ENCODE measurements around the gene ATP2C2. TPM values are rescaled to one million over a fixed set of nuclear protein-coding genes. Genes with fewer than 3 reads are reported as not detected.

ATP2C2 gene
- total and polyA plus RNA-seq, 7 experiments from 2014 or later = 0.20 TPM; not detected in 6

DNA sequence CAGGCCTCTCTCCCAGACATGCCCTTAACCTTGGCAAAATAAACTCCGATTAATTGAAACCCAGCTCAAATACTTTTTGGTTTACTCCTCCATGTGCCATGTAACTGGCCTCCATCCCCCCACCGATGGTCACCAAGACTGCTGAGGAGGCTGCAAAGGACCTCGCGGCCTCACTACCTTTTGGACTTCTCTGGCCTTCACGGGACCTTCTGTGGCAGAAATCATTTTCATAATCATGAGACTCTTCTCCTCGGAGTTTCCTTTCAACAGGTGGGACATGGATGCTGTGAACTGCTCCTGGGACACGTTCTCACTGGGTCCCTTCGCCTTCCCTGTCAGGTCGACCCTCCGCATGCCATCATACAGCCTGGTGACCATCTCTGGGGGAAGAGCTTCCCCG, 127.2 kb downstream of the ATP2C2 start:
- peaks cover 21 to 61% (median 48%) of the 10 kb centered on the region in 5 donors for H3K36me3 Mint-ChIP-seq
- no peak overlapping the region for H3K4me3 ChIP-seq (ENCODE audit: low read length)
- H3K27ac ChIP-seq (ENCODE audit: low read depth, low read length) = no peak overlapping the region
- POLR2A ChIA-PET = no interaction called here
- intact Hi-C loops (cut with micrococcal nuclease) = no loop called here
- DNase-seq (peak in 1 of 9 donors; percentile 13), ATAC-seq (no peak)
- H3K36me3 ChIP-seq (ENCODE audit: control insufficient read depth in 2 of 3, insufficient read depth in 3 of 3, low read length in 3 of 3) = peaks cover 7 to 43% (median 10%) of the 10 kb centered on the region in 3 experiments
- H3K4me1 Mint-ChIP-seq = no peaks in the 10 kb centered on the region
- H3K9me3 ChIP-seq (ENCODE audit: control insufficient read depth in 2 of 3, low read length in 3 of 3) = peaks cover 0 to 5% (median 0%) of the 10 kb centered on the region in 3 experiments
- H3K4me3 Mint-ChIP-seq = no peak overlapping the region
- peaks cover 0 to 12% (median 5%) of the 10 kb centered on the region in 11 donors for H3K9me3 Mint-ChIP-seq
- CTCF ChIA-PET = no interaction called here
- no peaks in the 10 kb centered on the region for H3K4me1 ChIP-seq (ENCODE audit: control insufficient read depth in 2 of 2, insufficient read depth in 2 of 2, low read length in 2 of 2)
- no peaks in the 10 kb centered on the region for H3K27me3 Mint-ChIP-seq
- no peak overlapping the region for H3K27ac Mint-ChIP-seq
- no peaks in the 10 kb centered on the region for H3K27me3 ChIP-seq (ENCODE audit: control insufficient read depth in 2 of 2, insufficient read depth in 2 of 2, low read length in 2 of 2)

DNA sequence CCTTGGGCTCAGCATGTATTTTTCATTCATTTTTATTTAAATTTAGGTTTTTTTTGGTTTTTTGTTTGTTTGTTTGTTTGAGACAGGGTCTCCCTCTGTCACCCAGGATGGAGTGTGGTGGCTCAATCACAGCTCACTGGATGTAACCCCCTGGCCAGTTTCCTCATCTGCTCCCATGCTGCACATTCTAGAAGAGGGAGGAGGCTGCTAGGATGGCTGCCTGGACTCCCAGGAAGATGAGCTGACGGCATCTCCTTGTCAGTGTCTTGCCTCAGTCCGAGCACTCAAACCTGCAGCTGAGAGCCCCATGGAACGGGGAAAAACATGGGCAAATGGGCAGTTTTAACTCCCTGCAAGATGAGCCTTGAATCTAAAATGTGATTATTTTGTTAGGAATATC, 128.7 kb downstream of the ATP2C2 start:
- ChIA-PET POLR2A (no interaction called here), CTCF (no interaction called here)
- ATAC-seq (no peak), DNase-seq (peak in 1 of 9 donors; percentile 4)
- no peak overlapping the region for H3K27ac ChIP-seq (ENCODE audit: low read depth, low read length)
- H3K4me1 ChIP-seq (ENCODE audit: control insufficient read depth in 2 of 2, insufficient read depth in 2 of 2, low read length in 2 of 2) = no peaks in the 10 kb centered on the region
- peaks cover 21 to 59% (median 44%) of the 10 kb centered on the region in 5 donors for H3K36me3 Mint-ChIP-seq
- H3K27me3 Mint-ChIP-seq = no peaks in the 10 kb centered on the region
- H3K27ac Mint-ChIP-seq = no peak overlapping the region
- intact Hi-C loops (cut with micrococcal nuclease) = no loop called here
- H3K4me3 Mint-ChIP-seq = no peak overlapping the region
- no peaks in the 10 kb centered on the region for H3K27me3 ChIP-seq (ENCODE audit: control insufficient read depth in 2 of 2, insufficient read depth in 2 of 2, low read length in 2 of 2)
- peaks cover 0 to 12% (median 5%) of the 10 kb centered on the region in 11 donors for H3K9me3 Mint-ChIP-seq
- H3K4me1 Mint-ChIP-seq = peaks cover 0 to under 1% (median 0%) of the 10 kb centered on the region in 7 donors
- peaks cover 7 to 43% (median 10%) of the 10 kb centered on the region in 3 experiments for H3K36me3 ChIP-seq (ENCODE audit: control insufficient read depth in 2 of 3, insufficient read depth in 3 of 3, low read length in 3 of 3)
- no peak overlapping the region for H3K4me3 ChIP-seq (ENCODE audit: low read length)
- peaks cover 0 to 5% (median 0%) of the 10 kb centered on the region in 3 experiments for H3K9me3 ChIP-seq (ENCODE audit: control insufficient read depth in 2 of 3, low read length in 3 of 3)

DNA sequence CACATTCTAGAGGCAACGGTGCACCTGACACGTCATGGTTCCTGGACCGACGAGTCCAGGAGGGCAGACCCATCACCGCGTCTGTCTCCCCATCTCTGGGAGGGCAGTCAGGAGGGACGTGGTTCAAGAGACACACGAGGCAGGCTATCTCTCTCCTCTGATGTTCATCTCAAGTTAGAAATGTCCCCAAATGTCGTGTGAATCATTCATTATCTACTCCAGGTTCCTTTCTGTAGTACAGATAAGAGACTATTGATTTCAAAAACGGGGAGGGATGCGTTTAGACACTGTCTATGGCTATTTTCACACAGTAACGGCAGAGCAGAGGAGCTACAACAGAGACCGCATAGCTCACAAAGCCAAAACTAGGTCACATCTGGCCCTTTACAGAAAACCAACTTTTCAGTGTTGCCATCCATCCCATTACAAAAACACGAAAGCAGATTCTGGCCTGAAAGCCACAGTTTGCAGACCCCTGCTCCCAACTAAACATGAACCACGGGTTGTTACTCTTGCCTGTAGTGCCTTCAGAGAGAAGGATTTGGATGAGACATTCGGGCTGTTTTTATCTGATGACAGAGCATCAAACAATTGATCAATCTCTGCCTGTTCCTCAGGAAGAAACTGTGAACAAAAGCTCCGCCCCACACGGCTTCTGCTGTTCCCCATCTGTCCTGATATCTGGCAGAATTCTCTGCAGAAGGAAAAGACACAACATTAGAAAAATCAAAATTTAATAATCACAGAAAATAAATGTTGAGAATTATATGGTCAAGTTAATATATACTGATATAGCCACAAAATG, 129.3 kb downstream of the ATP2C2 start:
- peaks cover 21 to 59% (median 44%) of the 10 kb centered on the region in 5 donors for H3K36me3 Mint-ChIP-seq
- no peak for ATAC-seq
- H3K9me3 ChIP-seq (ENCODE audit: control insufficient read depth in 2 of 3, low read length in 3 of 3) = peaks cover 0 to 5% (median 0%) of the 10 kb centered on the region in 3 experiments
- H3K36me3 ChIP-seq (ENCODE audit: control insufficient read depth in 2 of 3, insufficient read depth in 3 of 3, low read length in 3 of 3) = peaks cover 7 to 43% (median 10%) of the 10 kb centered on the region in 3 experiments
- ChIA-PET CTCF (no interaction called here), POLR2A (interaction anchor here (0.8 to 1.4 kb wide), 2 partner anchors 9 to 13 kb away, joined by 3 to 11 read pairs; no protein-coding TSS in a partner anchor)
- peaks cover 0 to 12% (median 5%) of the 10 kb centered on the region in 11 donors for H3K9me3 Mint-ChIP-seq
- peak in 1 of 9 donors; percentile 9 for DNase-seq
- H3K4me3 Mint-ChIP-seq = no peak overlapping the region
- H3K27me3 ChIP-seq (ENCODE audit: control insufficient read depth in 2 of 2, insufficient read depth in 2 of 2, low read length in 2 of 2) = no peaks in the 10 kb centered on the region
- H3K27ac Mint-ChIP-seq = no peak overlapping the region
- no peak overlapping the region for H3K27ac ChIP-seq (ENCODE audit: low read depth, low read length)
- no peaks in the 10 kb centered on the region for H3K27me3 Mint-ChIP-seq
- no peaks in the 10 kb centered on the region for H3K4me1 ChIP-seq (ENCODE audit: control insufficient read depth in 2 of 2, insufficient read depth in 2 of 2, low read length in 2 of 2)
- H3K4me3 ChIP-seq (ENCODE audit: low read length) = no peak overlapping the region
- H3K4me1 Mint-ChIP-seq = peaks cover 0 to 2% (median 0%) of the 10 kb centered on the region in 7 donors
- intact Hi-C loops (cut with micrococcal nuclease) = no loop called here

DNA sequence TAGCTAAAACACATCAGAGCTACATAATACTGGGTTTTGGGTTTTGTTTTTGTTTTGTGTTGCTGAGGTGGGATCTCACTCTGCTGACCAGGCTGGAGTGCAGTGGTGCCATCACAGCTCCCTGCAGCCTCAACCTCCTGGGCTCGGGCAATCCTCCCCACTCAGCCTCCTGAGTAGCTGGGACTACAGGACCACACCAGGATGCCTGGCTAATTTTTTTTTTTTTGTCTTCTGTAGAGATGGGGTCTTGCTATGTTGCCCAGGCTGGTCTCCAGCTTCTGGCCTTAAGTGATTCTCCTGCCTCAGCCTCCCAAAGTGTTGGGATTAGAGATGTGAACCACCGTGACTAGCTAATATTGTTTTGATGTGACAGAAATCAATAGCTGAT, 129.9 kb downstream of the ATP2C2 start:
- Histone ChIP-seq H3K4me3 (ENCODE audit: low read length) (no peak overlapping the region), H3K36me3 (ENCODE audit: control insufficient read depth in 2 of 3, insufficient read depth in 3 of 3, low read length in 3 of 3) (peaks cover 5 to 38% (median 7%) of the 10 kb centered on the region in 3 experiments), H3K4me1 (ENCODE audit: control insufficient read depth in 2 of 2, insufficient read depth in 2 of 2, low read length in 2 of 2) (no peaks in the 10 kb centered on the region), H3K27ac (ENCODE audit: low read depth, low read length) (no peak overlapping the region), H3K27me3 (ENCODE audit: control insufficient read depth in 2 of 2, insufficient read depth in 2 of 2, low read length in 2 of 2) (no peaks in the 10 kb centered on the region), H3K9me3 (ENCODE audit: control insufficient read depth in 2 of 3, low read length in 3 of 3) (peaks cover 0 to under 1% (median 0%) of the 10 kb centered on the region in 3 experiments)
- peak in 1 of 9 donors; percentile 13 for DNase-seq
- Mint-ChIP-seq H3K4me1 (peaks cover 0 to 6% (median 2%) of the 10 kb centered on the region in 7 donors), H3K27ac (no peak overlapping the region), H3K36me3 (peaks cover 18 to 54% (median 39%) of the 10 kb centered on the region in 5 donors), H3K4me3 (no peak overlapping the region), H3K27me3 (no peaks in the 10 kb centered on the region), H3K9me3 (peaks cover 0 to 7% (median 1%) of the 10 kb centered on the region in 11 donors)
- CTCF ChIA-PET = no interaction called here
- ATAC-seq = no peak
- POLR2A ChIA-PET = interaction anchor here (0.8 to 1.4 kb wide), 2 partner anchors 9 to 12 kb away, joined by 3 to 11 read pairs; no protein-coding TSS in a partner anchor
- intact Hi-C loops (cut with micrococcal nuclease) = no loop called here

DNA sequence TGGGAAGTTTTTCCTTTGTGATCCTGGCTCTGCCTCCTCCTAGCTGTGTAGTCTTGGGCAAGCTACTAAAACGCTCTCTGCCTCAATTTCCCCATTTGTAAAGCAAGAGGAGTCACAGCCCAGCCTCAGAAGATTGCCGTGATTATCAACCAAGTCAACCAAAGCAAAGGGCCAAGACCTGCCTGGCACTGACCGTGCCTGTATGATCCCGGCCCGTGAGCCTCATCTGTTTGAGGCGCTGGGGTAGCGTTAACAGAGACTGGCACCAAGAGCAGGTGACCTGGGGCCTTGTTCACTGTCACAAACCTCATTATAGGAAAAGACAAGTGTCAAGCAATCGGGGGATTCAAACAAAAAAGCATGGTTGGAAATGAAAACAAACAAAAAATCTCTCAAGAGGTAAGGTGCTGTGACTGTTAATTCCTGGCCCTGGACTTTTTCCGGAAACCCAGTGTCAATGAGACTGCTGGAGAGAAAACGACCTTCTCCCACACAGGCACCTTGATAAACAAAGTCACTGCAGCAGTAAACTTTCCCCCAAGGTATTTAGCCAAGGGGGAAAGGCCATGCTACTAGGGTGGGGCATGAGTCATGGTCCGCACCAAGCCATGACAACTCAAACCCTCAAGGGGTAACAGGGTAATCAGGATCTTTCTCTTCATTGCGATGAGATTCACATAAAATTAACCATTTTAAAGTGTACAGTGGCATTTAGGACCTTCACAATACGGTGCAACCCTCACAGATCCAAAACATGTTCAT, 130.7 kb downstream of the ATP2C2 start:
- DNase-seq = no peak
- H3K9me3 ChIP-seq (ENCODE audit: control insufficient read depth in 2 of 3, low read length in 3 of 3) = no peaks in the 10 kb centered on the region
- CTCF ChIA-PET = no interaction called here
- POLR2A ChIA-PET = interaction anchor here (1.4 kb wide), 1 partner anchor 8 kb away, joined by 11 read pairs; no protein-coding TSS in a partner anchor
- peaks cover 0 to 6% of the 10 kb centered on the region in 2 donors for H3K4me1 ChIP-seq (ENCODE audit: control insufficient read depth in 2 of 2, insufficient read depth in 2 of 2, low read length in 2 of 2)
- H3K27me3 ChIP-seq (ENCODE audit: control insufficient read depth in 2 of 2, insufficient read depth in 2 of 2, low read length in 2 of 2) = no peaks in the 10 kb centered on the region
- no peak overlapping the region for H3K4me3 ChIP-seq (ENCODE audit: low read length)
- peaks cover 0 to 5% (median 1%) of the 10 kb centered on the region in 11 donors for H3K9me3 Mint-ChIP-seq
- H3K27ac Mint-ChIP-seq = no peak overlapping the region
- H3K27me3 Mint-ChIP-seq = no peaks in the 10 kb centered on the region
- no peak overlapping the region for H3K4me3 Mint-ChIP-seq
- peaks cover 0 to 37% (median 7%) of the 10 kb centered on the region in 3 experiments for H3K36me3 ChIP-seq (ENCODE audit: control insufficient read depth in 2 of 3, insufficient read depth in 3 of 3, low read length in 3 of 3)
- intact Hi-C loops (cut with micrococcal nuclease) = no loop called here
- no peak for ATAC-seq
- H3K27ac ChIP-seq (ENCODE audit: low read depth, low read length) = no peak overlapping the region
- peaks cover 17 to 45% (median 33%) of the 10 kb centered on the region in 5 donors for H3K36me3 Mint-ChIP-seq
- H3K4me1 Mint-ChIP-seq = peaks cover 0 to 14% (median 10%) of the 10 kb centered on the region in 7 donors

DNA sequence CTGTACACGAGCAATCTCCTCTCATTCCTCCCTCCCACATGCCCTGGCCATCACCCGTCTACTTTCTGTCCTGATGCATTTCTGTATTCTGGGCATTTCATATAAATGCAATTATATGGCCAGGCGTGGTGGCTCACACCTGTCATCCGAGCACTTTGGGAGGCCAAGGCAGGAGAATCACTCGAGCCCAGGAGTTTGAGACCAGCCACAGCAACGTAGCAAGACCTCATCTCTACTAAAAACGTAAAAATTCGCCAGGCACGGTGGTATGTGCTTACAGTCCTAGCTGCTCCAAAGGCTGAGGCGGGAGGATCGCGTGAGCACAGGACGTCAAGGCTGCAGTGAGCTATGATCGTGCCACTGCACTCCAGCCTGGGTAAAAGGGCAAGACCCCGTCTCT, 131.3 kb downstream of the ATP2C2 start:
- no peak overlapping the region for H3K27ac Mint-ChIP-seq
- peak in 1 of 9 donors; percentile 4 for DNase-seq
- H3K4me3 ChIP-seq (ENCODE audit: low read length) = no peak overlapping the region
- H3K27me3 Mint-ChIP-seq = no peaks in the 10 kb centered on the region
- CTCF ChIA-PET = no interaction called here
- no peaks in the 10 kb centered on the region for H3K27me3 ChIP-seq (ENCODE audit: control insufficient read depth in 2 of 2, insufficient read depth in 2 of 2, low read length in 2 of 2)
- peaks cover 13 to 39% (median 27%) of the 10 kb centered on the region in 5 donors for H3K36me3 Mint-ChIP-seq
- ATAC-seq = no peak
- peaks cover 0 to 17% (median 14%) of the 10 kb centered on the region in 7 donors for H3K4me1 Mint-ChIP-seq
- intact Hi-C loops (cut with micrococcal nuclease) = loop anchor here (10.0 kb wide), 3 partner anchors 315 to 415 kb away; partner anchors contain the start of genes TAF1C (in 2 of the 2) and MBTPS1 (in 1 of the 2)
- H3K4me1 ChIP-seq (ENCODE audit: control insufficient read depth in 2 of 2, insufficient read depth in 2 of 2, low read length in 2 of 2) = peaks cover 0 to 9% of the 10 kb centered on the region in 2 donors
- H3K9me3 ChIP-seq (ENCODE audit: control insufficient read depth in 2 of 3, low read length in 3 of 3) = no peaks in the 10 kb centered on the region
- no peak overlapping the region for H3K4me3 Mint-ChIP-seq
- no peak overlapping the region for H3K27ac ChIP-seq (ENCODE audit: low read depth, low read length)
- POLR2A ChIA-PET = interaction anchor here (0.6 kb wide), 2 partner anchors 14 to 152 kb away, joined by 6 read pairs; no protein-coding TSS in a partner anchor
- peaks cover 0 to 31% (median 1%) of the 10 kb centered on the region in 3 experiments for H3K36me3 ChIP-seq (ENCODE audit: control insufficient read depth in 2 of 3, insufficient read depth in 3 of 3, low read length in 3 of 3)
- peaks cover 0 to 2% (median 0%) of the 10 kb centered on the region in 11 donors for H3K9me3 Mint-ChIP-seq

Measured in naive thymus-derived CD4-positive, alpha-beta T cell (primary cell).